ENCODE measurements around the gene ATG2A. TPM values are rescaled to one million over a fixed set of nuclear protein-coding genes. Genes with fewer than 3 reads are reported as not detected.

The ATG2A gene
- total RNA-seq, 4 donors from 2014 or later: 33.0 to 93.6 (median 45.8) TPM

DNA sequence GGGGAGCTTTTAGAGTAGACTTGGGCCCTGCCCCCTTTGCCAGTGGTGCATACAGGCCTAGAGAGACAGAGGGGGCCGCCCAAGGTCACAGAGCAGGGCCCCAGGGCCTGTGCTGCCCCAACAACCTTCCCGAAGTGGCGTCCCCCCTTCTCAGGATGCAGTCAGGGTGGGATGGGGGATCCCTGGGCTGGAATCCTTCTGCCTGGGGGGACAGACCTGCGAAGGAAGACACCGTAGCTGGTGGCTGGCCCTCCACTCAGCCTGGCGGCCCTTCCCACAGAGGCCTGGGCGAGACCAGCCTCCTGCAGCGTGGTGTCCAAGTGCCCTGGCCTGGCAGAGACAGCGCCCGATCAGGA is 24.2 kb downstream of the ATG2A start:
- 68 to 80% methylated on average over 4 to 6 of the region's 10 CpGs for WGBS, 2 donors
- H3K4me1 ChIP-seq: peaks cover 0 to 17% (median 4%) of the 10 kb centered on the region in 4 donors
- H3K27ac ChIP-seq: peak overlapping the region in 1 of 4 donors; percentile 74
- no peak for TF ChIP-seq POLR2A (IDR thresholded peaks at IDR 0.05)
- TF ChIP-seq CTCF (IDR thresholded peaks at IDR 0.05): no peak
- TF ChIP-seq EP300 (IDR thresholded peaks at IDR 0.05): no peak
- no peak for DNase-seq (ENCODE audit: low spot score in 2 of 2)
- peaks cover 0 to 34% (median 0%) of the 10 kb centered on the region in 3 donors for H3K36me3 ChIP-seq
- H3K9me3 ChIP-seq: no peaks in the 10 kb centered on the region
- peak overlapping the region in 1 of 4 donors; percentile 26 for H3K4me3 ChIP-seq
- H3K27me3 ChIP-seq: no peaks in the 10 kb centered on the region

GRCh38 chr11:64892411-64892831 is 24.6 kb downstream of the ATG2A start:
- Histone ChIP-seq H3K36me3 (peaks cover 0 to 30% (median 0%) of the 10 kb centered on the region in 3 donors), H3K27ac (peak overlapping the region in 1 of 4 donors; percentile 74), H3K4me1 (peaks cover 0 to 21% (median 6%) of the 10 kb centered on the region in 4 donors), H3K27me3 (no peaks in the 10 kb centered on the region), H3K4me3 (peak overlapping the region in 1 of 4 donors; percentile 26), H3K9me3 (no peaks in the 10 kb centered on the region)
- DNase-seq (ENCODE audit: low spot score in 2 of 2): no peak
- 70 to 76% methylated on average over 9 to 11 of the region's 11 CpGs for WGBS, 2 donors
- TF ChIP-seq CTCF (IDR thresholded peaks at IDR 0.05): no peak
- TF ChIP-seq POLR2A (IDR thresholded peaks at IDR 0.05): no peak
- TF ChIP-seq EP300 (IDR thresholded peaks at IDR 0.05): no peak

GRCh38 chr11:64891880-64892279 is 25.1 kb downstream of the ATG2A start:
- no peaks in the 10 kb centered on the region for H3K9me3 ChIP-seq
- no peaks in the 10 kb centered on the region for H3K27me3 ChIP-seq
- DNase-seq (ENCODE audit: low spot score in 2 of 2): no peak
- WGBS, 2 donors: 74 to 79% methylated on average over 5 of the region's 5 CpGs
- peaks cover 0 to 25% (median 0%) of the 10 kb centered on the region in 3 donors for H3K36me3 ChIP-seq
- peak overlapping the region in 1 of 4 donors; percentile 74 for H3K27ac ChIP-seq
- peak overlapping the region in 1 of 4 donors; percentile 26 for H3K4me3 ChIP-seq
- TF ChIP-seq EP300 (IDR thresholded peaks at IDR 0.05) (no peak), CTCF (IDR thresholded peaks at IDR 0.05) (no peak), POLR2A (IDR thresholded peaks at IDR 0.05) (no peak)
- H3K4me1 ChIP-seq: peaks cover 0 to 24% (median 6%) of the 10 kb centered on the region in 4 donors

DNA sequence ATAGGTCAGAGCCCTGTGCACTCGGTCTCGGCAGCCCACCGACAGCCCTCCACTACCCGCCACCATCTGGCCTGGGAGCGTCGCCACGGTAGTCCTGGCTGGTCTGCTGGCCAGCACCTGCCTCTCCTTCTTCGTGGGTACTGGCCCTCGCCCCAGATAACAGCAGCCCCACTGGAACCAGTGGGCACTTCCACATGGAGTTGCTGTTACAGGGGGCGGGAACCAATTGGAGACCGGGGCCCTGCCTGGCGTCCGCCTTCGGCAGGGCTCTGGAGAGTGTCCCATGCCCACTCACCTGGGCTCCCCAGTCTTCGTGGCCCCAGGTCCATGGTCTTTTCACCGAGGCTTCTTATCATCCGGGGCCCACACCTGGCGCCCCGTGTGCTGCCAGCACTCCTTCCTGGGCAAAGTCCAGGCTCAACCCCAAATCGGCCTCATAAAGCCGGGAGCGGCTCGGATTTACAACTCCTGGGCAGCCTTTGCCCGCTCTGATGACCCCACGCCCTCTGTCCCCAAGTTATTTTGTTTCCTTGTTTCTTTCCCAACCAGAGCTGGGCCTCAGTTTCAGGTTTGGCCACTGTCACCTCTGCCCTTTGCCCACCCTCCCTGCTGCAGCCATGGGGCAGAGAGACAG is 25.7 kb downstream of the ATG2A start:
- Histone ChIP-seq H3K27ac (peak overlapping the region in 1 of 4 donors; percentile 74), H3K4me1 (peaks cover 0 to 24% (median 6%) of the 10 kb centered on the region in 4 donors), H3K4me3 (peak overlapping the region in 1 of 4 donors; percentile 27), H3K27me3 (no peaks in the 10 kb centered on the region), H3K36me3 (peaks cover 0 to 19% (median 0%) of the 10 kb centered on the region in 3 donors), H3K9me3 (no peaks in the 10 kb centered on the region)
- no peak for TF ChIP-seq POLR2A (IDR thresholded peaks at IDR 0.05)
- no peak for TF ChIP-seq CTCF (IDR thresholded peaks at IDR 0.05)
- TF ChIP-seq EP300 (IDR thresholded peaks at IDR 0.05): no peak
- WGBS, 2 donors: 80 to 91% methylated on average over 21 to 22 of the region's 25 CpGs
- DNase-seq (ENCODE audit: low spot score in 2 of 2): no peak

GRCh38 chr11:64890522-64890939 is 26.5 kb downstream of the ATG2A start:
- H3K27me3 ChIP-seq: no peaks in the 10 kb centered on the region
- H3K27ac ChIP-seq: peak overlapping the region in 1 of 4 donors; percentile 74
- H3K9me3 ChIP-seq: no peaks in the 10 kb centered on the region
- WGBS, 2 donors: 83 to 89% methylated on average over 7 of the region's 7 CpGs
- peak overlapping the region in 1 of 4 donors; percentile 27 for H3K4me3 ChIP-seq
- TF ChIP-seq EP300 (IDR thresholded peaks at IDR 0.05): no peak
- TF ChIP-seq CTCF (IDR thresholded peaks at IDR 0.05): no peak
- no peak for TF ChIP-seq POLR2A (IDR thresholded peaks at IDR 0.05)
- no peak for DNase-seq (ENCODE audit: low spot score in 2 of 2)
- H3K4me1 ChIP-seq: peaks cover 0 to 24% (median 6%) of the 10 kb centered on the region in 4 donors
- peaks cover 0 to 11% (median 0%) of the 10 kb centered on the region in 3 donors for H3K36me3 ChIP-seq
